SK-N-MC (cell line): Measurements from ENCODE around the gene IGBP1.

Source experiments
- EZH2 ChIP-seq: fragments of 200-600 bp; sonication (generic); IDR thresholded peaks from one replicate; pipeline ENCODE4 v1.6.1; 2017; ENCODE audit warnings: antibody characterized with exemption
- POLR2AphosphoS5 ChIP-seq: IDR thresholded peaks from 2 replicates; pipeline ENCODE4 v1.6.1; 2012; ENCODE audit warnings: mild to moderate bottlenecking, low read depth, low read length, borderline replicate concordance

- no peak for TF ChIP-seq POLR2AphosphoS5
- no peak for TF ChIP-seq EZH2
Observed at GRCh38 chrX:70174754-70175153, 41.5 kb downstream of the IGBP1 start.
